Left lung (tissue), 10 donors: ENCODE results near the gene RGMB. TPM values are rescaled to one million over a fixed set of nuclear protein-coding genes. Genes with fewer than 3 reads are reported as not detected.

Experiments used
- ATAC-seq: fragments of 200-7000 bp; cut with Tn5 transposase; one replicate; pipeline ENCODE4 v1.9.1; 2020; ENCODE audit warnings: moderate library complexity
- DNase-seq, 4 donors: peaks; one replicate each; pipeline ENCODE4 v3.0.0-alpha.2; 2013 to 2020
- H3K27ac ChIP-seq, 2 donors: fragments of 200-600 bp; sonication (generic) in 1 of 2; one replicate each; pipeline versions ENCODE4 v1.5.0 to v1.8.0; 2020 to 2021
- H3K27me3 ChIP-seq, 2 donors: fragments of 200-600 bp; sonication (generic) in 1 of 2; one replicate each; pipeline versions ENCODE4 v1.5.0 to v1.8.0; 2020 to 2021
- H3K36me3 ChIP-seq, 2 donors: fragments of 200-600 bp; sonication (generic) in 1 of 2; one replicate each; pipeline versions ENCODE4 v1.5.0 to v1.8.0; 2020 to 2021
- H3K4me1 ChIP-seq, 2 donors: fragments of 200-600 bp; one replicate each; pipeline ENCODE4 v1.8.0; 2021
- H3K4me3 ChIP-seq, 2 donors: fragments of 200-600 bp; sonication (generic) in 1 of 2; one replicate each; pipeline versions ENCODE4 v1.5.0 to v1.8.0; 2020 to 2021; ENCODE audit warnings: mild to moderate bottlenecking in 1 of 2
- H3K9me3 ChIP-seq, 2 donors: fragments of 200-600 bp; sonication (generic) in 1 of 2; one replicate each; pipeline versions ENCODE4 v1.5.0 to v1.8.0; 2020 to 2021
- intact Hi-C, 2 donors: fragments of 100-400 bp; cut with DNase I; formaldehyde crosslinking; loops; one replicate each; pipeline versions ENCODE4 v1.11.2 to v1.14.2; 2022
- polyA plus RNA-seq, 6 donors: library from polyadenylated mRNA; unstranded; fragments of 120-200 nt; gene quantifications; one replicate each; pipeline ENCODE4 v1.2.1, GENCODE V29; 2013; ENCODE audit not compliant: insufficient read length in 6 of 6
- total RNA-seq, 2 donors: library from RNA; stranded (reverse); fragmentation: NEBNext Ultra II Directional; extraction: Animal tissue kit (Norgen Biotek cat#: 25700); gene quantifications; one replicate each; pipeline ENCODE4 v1.2.1, GENCODE V29; 2021
- TF ChIP-seq, protein P1 (sequence below), 2 donors: fragments of 200-600 bp; sonication (generic) in 1 of 2; IDR thresholded peaks; one replicate each; pipeline versions ENCODE4 v1.5.0 to v1.8.0; 2021; ENCODE audit warnings: antibody characterized with exemption in 2 of 2
- donor health status: DM: no; HTN: yes; CAD: no.
- donor health status: DM: no; HTN: no; CAD: no.

Gene RGMB
- total and polyA plus RNA-seq, 8 donors, result 12.2 to 21.3 (median 15.7) TPM

DNA sequence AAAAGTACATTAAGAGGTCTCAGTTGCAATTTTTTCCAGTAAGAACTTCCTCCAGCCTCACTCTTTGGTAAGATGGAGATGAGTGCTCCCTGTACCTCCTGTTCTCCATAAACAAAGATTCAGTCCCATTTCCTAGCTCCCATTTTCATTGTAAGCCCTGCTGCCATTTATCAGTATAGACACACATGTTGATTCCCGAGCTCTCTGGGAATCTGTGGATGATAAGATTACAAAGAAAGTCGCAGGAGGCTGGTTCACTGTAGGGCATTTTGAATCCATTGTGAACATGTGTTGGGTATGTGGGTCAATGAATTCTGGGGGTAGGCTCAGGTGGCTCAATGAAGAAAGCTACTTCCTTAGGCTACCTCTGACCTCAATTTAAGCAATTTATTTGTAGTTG lies 36.7 kb downstream of the RGMB start:
- DNase-seq (no peak), ATAC-seq (no peak)
- Histone ChIP-seq H3K27ac (no peak overlapping the region), H3K27me3 (no peaks in the 10 kb centered on the region), H3K36me3 (no peaks in the 10 kb centered on the region), H3K4me3 (no peak overlapping the region), H3K4me1 (no peaks in the 10 kb centered on the region), H3K9me3 (peaks cover 0 to 23% of the 10 kb centered on the region in 2 donors)
- intact Hi-C loops, result no loop called here
- TF ChIP-seq, protein P1, sequence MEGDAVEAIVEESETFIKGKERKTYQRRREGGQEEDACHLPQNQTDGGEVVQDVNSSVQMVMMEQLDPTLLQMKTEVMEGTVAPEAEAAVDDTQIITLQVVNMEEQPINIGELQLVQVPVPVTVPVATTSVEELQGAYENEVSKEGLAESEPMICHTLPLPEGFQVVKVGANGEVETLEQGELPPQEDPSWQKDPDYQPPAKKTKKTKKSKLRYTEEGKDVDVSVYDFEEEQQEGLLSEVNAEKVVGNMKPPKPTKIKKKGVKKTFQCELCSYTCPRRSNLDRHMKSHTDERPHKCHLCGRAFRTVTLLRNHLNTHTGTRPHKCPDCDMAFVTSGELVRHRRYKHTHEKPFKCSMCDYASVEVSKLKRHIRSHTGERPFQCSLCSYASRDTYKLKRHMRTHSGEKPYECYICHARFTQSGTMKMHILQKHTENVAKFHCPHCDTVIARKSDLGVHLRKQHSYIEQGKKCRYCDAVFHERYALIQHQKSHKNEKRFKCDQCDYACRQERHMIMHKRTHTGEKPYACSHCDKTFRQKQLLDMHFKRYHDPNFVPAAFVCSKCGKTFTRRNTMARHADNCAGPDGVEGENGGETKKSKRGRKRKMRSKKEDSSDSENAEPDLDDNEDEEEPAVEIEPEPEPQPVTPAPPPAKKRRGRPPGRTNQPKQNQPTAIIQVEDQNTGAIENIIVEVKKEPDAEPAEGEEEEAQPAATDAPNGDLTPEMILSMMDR (IDR thresholded peaks at IDR 0.05), result no peak

GRCh38 chr5:98813755-98814154 lies 40.3 kb downstream of the RGMB start:
- ATAC-seq, result no peak
- no peak for DNase-seq
- Histone ChIP-seq H3K27ac (no peak overlapping the region), H3K27me3 (no peaks in the 10 kb centered on the region), H3K4me3 (no peak overlapping the region), H3K36me3 (no peaks in the 10 kb centered on the region), H3K4me1 (no peaks in the 10 kb centered on the region), H3K9me3 (no peaks in the 10 kb centered on the region)
- TF ChIP-seq, protein P1 (IDR thresholded peaks at IDR 0.05), result no peak
- intact Hi-C loops, result no loop called here

DNA sequence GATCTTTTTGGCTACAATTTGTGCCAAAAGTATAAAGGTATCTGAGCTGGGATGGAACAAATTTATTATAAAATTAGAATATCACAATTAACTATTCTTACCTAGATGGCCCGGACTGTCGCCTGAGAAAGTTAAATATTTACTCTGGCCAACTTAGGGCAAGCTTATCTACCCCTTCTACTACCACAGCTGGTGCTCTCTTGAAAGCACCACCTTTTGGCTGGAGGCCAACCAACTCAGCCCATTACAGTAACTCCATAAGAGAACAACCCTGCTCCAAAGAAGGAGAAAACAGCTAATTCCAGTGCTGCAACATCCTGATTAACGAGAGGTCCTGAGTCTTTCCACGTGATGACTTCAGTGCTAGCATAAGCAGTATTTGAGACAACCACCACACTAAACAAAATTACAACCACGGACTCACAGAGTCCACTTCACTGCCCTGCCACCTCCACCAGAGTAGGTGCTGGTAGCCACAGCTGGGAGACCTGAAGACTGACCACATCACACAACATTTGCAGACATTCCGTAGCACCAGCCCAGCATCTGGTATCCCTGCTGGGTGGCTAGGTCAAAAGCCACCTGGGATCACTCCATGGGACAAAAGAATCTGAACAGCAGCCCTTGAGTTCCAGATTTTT lies 43.2 kb downstream of the RGMB start:
- no peak overlapping the region for H3K27ac ChIP-seq
- no peaks in the 10 kb centered on the region for H3K4me1 ChIP-seq
- no peaks in the 10 kb centered on the region for H3K27me3 ChIP-seq
- peak; percentile 96 for ATAC-seq
- peaks cover 0 to 10% of the 10 kb centered on the region in 2 donors for H3K9me3 ChIP-seq
- intact Hi-C loops, result no loop called here
- TF ChIP-seq, protein P1 (IDR thresholded peaks at IDR 0.05), result no peak
- no peaks in the 10 kb centered on the region for H3K36me3 ChIP-seq
- no peak overlapping the region for H3K4me3 ChIP-seq
- DNase-seq, result peak in 2 of 4 donors; percentile 25 to 74

DNA sequence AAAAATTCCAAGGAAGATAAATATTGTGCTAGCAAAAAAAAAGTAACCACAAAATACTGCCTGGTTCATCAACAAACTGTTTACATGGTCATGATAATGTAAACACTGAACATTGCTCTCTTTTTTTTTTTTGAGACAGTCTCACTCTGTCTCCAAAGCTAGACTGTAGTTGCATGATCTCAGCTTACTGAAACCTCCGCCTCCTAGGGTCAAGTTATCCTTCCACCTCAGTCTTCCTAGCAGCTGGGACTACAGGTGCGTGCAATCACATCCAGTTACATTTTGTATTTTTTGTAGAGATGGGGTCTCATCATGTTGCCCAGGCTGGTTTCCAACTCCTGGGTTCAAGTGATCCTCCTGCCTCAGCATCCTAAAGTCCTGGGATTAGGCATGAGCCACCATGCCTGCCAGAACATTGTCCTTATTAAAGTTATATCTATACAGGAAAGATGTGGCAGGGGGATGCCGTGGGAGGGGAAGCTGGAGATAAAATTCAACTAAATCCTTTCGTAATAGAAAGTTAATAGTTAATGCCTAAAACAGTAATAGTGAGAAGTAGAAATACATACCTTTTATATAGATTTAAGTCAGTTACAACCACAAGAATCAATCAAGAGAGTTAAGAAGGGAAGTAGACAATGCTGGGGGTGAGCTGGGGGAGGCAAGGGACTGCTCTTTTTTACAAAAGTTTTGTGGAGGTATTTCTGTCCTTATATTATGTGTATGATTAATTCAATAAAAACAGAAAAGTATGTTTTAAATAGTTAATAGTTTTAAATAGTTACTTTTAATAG lies 52.3 kb downstream of the RGMB start:
- DNase-seq (no peak), ATAC-seq (no peak)
- Histone ChIP-seq H3K27me3 (no peaks in the 10 kb centered on the region), H3K4me1 (no peaks in the 10 kb centered on the region), H3K4me3 (no peak overlapping the region), H3K9me3 (peaks cover 0 to 8% of the 10 kb centered on the region in 2 donors), H3K27ac (no peak overlapping the region), H3K36me3 (no peaks in the 10 kb centered on the region)
- TF ChIP-seq, protein P1 (IDR thresholded peaks at IDR 0.05), result no peak
- intact Hi-C loops, result no loop called here

- Histone ChIP-seq H3K36me3 (no peaks in the 10 kb centered on the region), H3K9me3 (no peaks in the 10 kb centered on the region), H3K4me3 (no peak overlapping the region), H3K27ac (no peak overlapping the region), H3K27me3 (no peaks in the 10 kb centered on the region), H3K4me1 (no peaks in the 10 kb centered on the region)
- ATAC-seq (peak; percentile 82), DNase-seq (peak in 2 of 4 donors; percentile 17 to 44)
- TF ChIP-seq, protein P1 (IDR thresholded peaks at IDR 0.05), result peak in 1 of 2 donors; percentile 35
- intact Hi-C loops, result no loop called here
These were observed 53.7 kb downstream of the RGMB start for GRCh38 chr5:98827161-98827560.
